Gastroesophageal sphincter (tissue), 3 donors: ENCODE measurements around the gene LIX1.

Experiments used
- CTCF ChIP-seq, 4 experiments: fragments of 200-600 bp in 2 of 4; fragments of 450-650 bp in 2 of 4; sonication (generic) in 1 of 4; IDR thresholded peaks; one replicate each; pipeline ENCODE4 v1.5.1; 2017 to 2019; ENCODE audit warnings: antibody characterized with exemption in 4 of 4, mild to moderate bottlenecking in 2 of 4, moderate library complexity in 2 of 4
- POLR2AphosphoS5 ChIP-seq: sonication (generic); formaldehyde crosslinking; IDR thresholded peaks from one replicate; pipeline ENCODE4 v1.6.1; 2017; ENCODE audit warnings: antibody characterized with exemption

- TF ChIP-seq CTCF (IDR thresholded peaks at IDR 0.05) (no peak), POLR2AphosphoS5 (no peak)
Measured at GRCh38 chr5:97105501-97106215, 36.8 kb downstream of the LIX1 start.
